Fibroblast of lung (primary cell): ENCODE measurements around the gene OPRD1. TPM values are rescaled to one million over a fixed set of nuclear protein-coding genes. Genes with fewer than 3 reads are reported as not detected.

ENCODE experiments used
- DNase-seq, 2 donors: peaks; one replicate each; pipeline versions ENCODE4 v3.0.0 to v3.0.0-alpha.2; 2010; ENCODE audit warnings: low read depth in 2 of 2
- H2AFZ ChIP-seq: 2 replicates; pipeline ENCODE4 v1.5.1; 2012; ENCODE audit warnings: low read length, control low read depth, inconsistent platforms
- H3K27ac ChIP-seq: 2 replicates; pipeline ENCODE4 v1.5.1; 2011; ENCODE audit warnings: low read length, control low read depth; ENCODE audit not compliant: insufficient read depth
- H3K27me3 ChIP-seq: 2 replicates; pipeline ENCODE4 v1.5.1; 2011; ENCODE audit warnings: mild to moderate bottlenecking, low read length; ENCODE audit not compliant: control insufficient read depth, insufficient read depth
- H3K36me3 ChIP-seq: 2 replicates; pipeline ENCODE4 v1.5.1; 2011; ENCODE audit warnings: low read length; ENCODE audit not compliant: control insufficient read depth, insufficient read depth
- H3K4me1 ChIP-seq: 2 replicates; pipeline ENCODE4 v1.5.1; 2011; ENCODE audit warnings: low read length; ENCODE audit not compliant: control insufficient read depth, insufficient read depth; ENCODE audit errors: extremely low read depth
- H3K4me2 ChIP-seq: 2 replicates; pipeline ENCODE4 v1.5.1; 2011; ENCODE audit warnings: low read length, control low read depth; ENCODE audit not compliant: insufficient read depth; ENCODE audit errors: extremely low read depth
- H3K4me3 ChIP-seq, 4 experiments: fragments of 200-600 bp in 1 of 4; sonication (generic) in 1 of 4; replicated peaks in 1 of 4; 2 replicates each; pipeline ENCODE4 v1.5.1; 2011 to 2016; ENCODE audit warnings: low read length in 4 of 4, low read depth in 3 of 4, mild to moderate bottlenecking in 3 of 4, control low read depth in 2 of 4, inconsistent platforms in 1 of 4, mixed read lengths in 1 of 4; ENCODE audit not compliant: insufficient read depth in 1 of 4; ENCODE audit errors: control extremely low read depth in 1 of 4
- H3K79me2 ChIP-seq: 2 replicates; pipeline ENCODE4 v1.5.1; 2012; ENCODE audit warnings: mild to moderate bottlenecking, low read length, inconsistent platforms; ENCODE audit not compliant: control insufficient read depth, insufficient read depth
- H3K9ac ChIP-seq: 2 replicates; pipeline ENCODE4 v1.5.1; 2011; ENCODE audit warnings: mild to moderate bottlenecking, low read length, control low read depth; ENCODE audit not compliant: insufficient read depth
- H3K9me3 ChIP-seq: 2 replicates; pipeline ENCODE4 v1.5.1; 2012; ENCODE audit warnings: low read depth, low read length; ENCODE audit not compliant: control insufficient read depth, insufficient read depth
- H4K20me1 ChIP-seq: 2 replicates; pipeline ENCODE4 v1.5.1; 2011; ENCODE audit warnings: low read length; ENCODE audit not compliant: control insufficient read depth, insufficient read depth; ENCODE audit errors: extremely low read depth
- CTCF ChIP-seq, 2 donors: IDR thresholded peaks in 1 of 2; conservative IDR thresholded peaks in 1 of 2; 1 replicate in 1 of 2; 2 replicates in 1 of 2; pipeline ENCODE4 v1.5.1; 2011 to 2012; ENCODE audit warnings: low read length in 2 of 2, control low read depth in 1 of 2, inconsistent platforms in 1 of 2, low read depth in 1 of 2, mild to moderate bottlenecking in 1 of 2
- EZH2 ChIP-seq: IDR thresholded peaks from 2 replicates; pipeline ENCODE4 v1.5.1; 2012; ENCODE audit warnings: low read length, control low read depth, mild to moderate bottlenecking; ENCODE audit errors: missing control alignments
- polyA plus RNA-seq, 2 donors: library from polyadenylated mRNA; depleted of rRNA in 1 of 2; stranded (reverse) in 1 of 2; unstranded in 1 of 2; fragments of >200 nt; gene quantifications; 2 replicates each; pipeline ENCODE4 v1.2.1, GENCODE V29; 2011 to 2012; ENCODE audit warnings: missing spikeins in 1 of 2
- total RNA-seq: library from RNA; depleted of rRNA; stranded (reverse); fragments of >200 nt; gene quantifications from 2 replicates; pipeline ENCODE4 v1.2.1, GENCODE V29; 2014

OPRD1 gene
- total and polyA plus RNA-seq, 2 donors (not counting 1 experiment from before 2014, with no cell fraction given) = under 0.01 to 0.01 TPM

GRCh38 chr1:28890435-28890834, 78.5 kb downstream of the OPRD1 start:
- H3K36me3 ChIP-seq = no peaks in the 10 kb centered on the region
- TF ChIP-seq EZH2 (no peak), CTCF (conservative IDR thresholded peaks at IDR 0.05 in 1 of 2, IDR thresholded peaks at IDR 0.05 in 1 of 2; ENCODE audit: low read depth in 1 of 2, low read length in 2 of 2) (no peak)
- no peak overlapping the region for H3K4me3 ChIP-seq
- H3K27me3 ChIP-seq = peaks cover 4% of the 10 kb centered on the region
- no peaks in the 10 kb centered on the region for H3K9me3 ChIP-seq
- H2AFZ ChIP-seq = no peak overlapping the region
- H3K27ac ChIP-seq = no peak overlapping the region
- H3K4me2 ChIP-seq = no peak overlapping the region
- H3K79me2 ChIP-seq = no peaks in the 10 kb centered on the region
- DNase-seq = no peak
- peaks cover 7% of the 10 kb centered on the region for H3K4me1 ChIP-seq
- no peaks in the 10 kb centered on the region for H4K20me1 ChIP-seq
- H3K9ac ChIP-seq = no peak overlapping the region

- no peak for DNase-seq
- H3K9me3 ChIP-seq = no peaks in the 10 kb centered on the region
- H3K27ac ChIP-seq = no peak overlapping the region
- H2AFZ ChIP-seq = no peak overlapping the region
- H3K36me3 ChIP-seq = no peaks in the 10 kb centered on the region
- H3K4me1 ChIP-seq = peaks cover 7% of the 10 kb centered on the region
- no peaks in the 10 kb centered on the region for H4K20me1 ChIP-seq
- H3K27me3 ChIP-seq = peaks cover 4% of the 10 kb centered on the region
- H3K79me2 ChIP-seq = no peaks in the 10 kb centered on the region
- no peak overlapping the region for H3K4me3 ChIP-seq
- no peak overlapping the region for H3K4me2 ChIP-seq
- H3K9ac ChIP-seq = no peak overlapping the region
- TF ChIP-seq CTCF (conservative IDR thresholded peaks at IDR 0.05 in 1 of 2, IDR thresholded peaks at IDR 0.05 in 1 of 2; ENCODE audit: low read depth in 1 of 2, low read length in 2 of 2) = no peak
- no peak for TF ChIP-seq EZH2
Measured at GRCh38 chr1:28890836-28891235, 78.9 kb downstream of the OPRD1 start.

- Histone ChIP-seq H3K36me3 (no peaks in the 10 kb centered on the region), H3K4me3 (no peak overlapping the region), H3K9me3 (no peaks in the 10 kb centered on the region), H3K27me3 (peaks cover 4% of the 10 kb centered on the region), H3K4me1 (peaks cover 7% of the 10 kb centered on the region), H2AFZ (no peak overlapping the region), H3K27ac (no peak overlapping the region), H3K9ac (no peak overlapping the region), H4K20me1 (no peaks in the 10 kb centered on the region), H3K4me2 (no peak overlapping the region), H3K79me2 (no peaks in the 10 kb centered on the region)
- DNase-seq = no peak
- no peak for TF ChIP-seq CTCF (conservative IDR thresholded peaks at IDR 0.05 in 1 of 2, IDR thresholded peaks at IDR 0.05 in 1 of 2; ENCODE audit: low read depth in 1 of 2, low read length in 2 of 2)
- TF ChIP-seq EZH2 = no peak
Measured at GRCh38 chr1:28891256-28891655, 79.3 kb downstream of the OPRD1 start.
